HepG2 (cell line): ENCODE measurements around the gene C11orf24. TPM values are rescaled to one million over a fixed set of nuclear protein-coding genes. Genes with fewer than 3 reads are reported as not detected.

Source experiments
- CREBL2 ChIP-seq: sonication (generic); formaldehyde crosslinking; IDR thresholded peaks from 2 replicates; pipeline ENCODE4 v1.8.1; 2023; ENCODE audit warnings: missing genetic modification reagents, mild to moderate bottlenecking, borderline replicate concordance
- DMAP1 ChIP-seq: IDR thresholded peaks from 2 replicates; pipeline ENCODE4 v1.6.1; 2016
- ERF ChIP-seq: IDR thresholded peaks from 2 replicates; pipeline ENCODE4 v1.6.1; 2018; ENCODE audit warnings: missing biosample characterization, missing genetic modification reagents
- FOXK2 ChIP-seq: fragments of 450-650 bp; IDR thresholded peaks from 2 replicates; pipeline ENCODE4 v1.6.1; 2016
- GABPA ChIP-seq, 2 experiments: IDR thresholded peaks; 2 replicates each; pipeline ENCODE4 v1.6.1; 2011 to 2016; ENCODE audit warnings: low read depth in 2 of 2, low read length in 1 of 2, missing biosample characterization in 1 of 2, missing genetic modification characterization in 1 of 2
- HNRNPL ChIP-seq: fragments of 200-400 bp; formaldehyde crosslinking; IDR thresholded peaks from 2 replicates; pipeline ENCODE4 v1.6.1; 2017; ENCODE audit warnings: mild to moderate bottlenecking, low read depth, low read length
- HOXA5 ChIP-seq: sonication (generic); formaldehyde crosslinking; IDR thresholded peaks from 2 replicates; pipeline ENCODE4 v1.4.0; 2020; ENCODE audit warnings: missing genetic modification reagents
- MNT ChIP-seq: fragments of 450-650 bp; IDR thresholded peaks from 2 replicates; pipeline ENCODE4 v1.6.1; 2016
- MTF1 ChIP-seq: sonication (generic); formaldehyde crosslinking; IDR thresholded peaks from 2 replicates; pipeline ENCODE4 v1.5.0; 2020; ENCODE audit warnings: missing genetic modification reagents
- MTF2 ChIP-seq: sonication (generic); formaldehyde crosslinking; IDR thresholded peaks from 2 replicates; pipeline ENCODE4 v1.5.0; 2020; ENCODE audit warnings: missing genetic modification reagents, borderline replicate concordance
- NKX3-1 ChIP-seq: sonication (generic); formaldehyde crosslinking; IDR thresholded peaks from 2 replicates; pipeline ENCODE4 v1.5.0; 2020; ENCODE audit warnings: missing genetic modification reagents
- NR0B2 ChIP-seq: sonication (generic); formaldehyde crosslinking; IDR thresholded peaks from 2 replicates; pipeline ENCODE4 v1.4.0; 2020; ENCODE audit warnings: mild to moderate bottlenecking, missing genetic modification reagents
- PCBP2 ChIP-seq: fragments of 200-400 bp; formaldehyde crosslinking; optimal IDR thresholded peaks from 2 replicates; pipeline ENCODE3; 2018; ENCODE audit warnings: low read length, low read depth; ENCODE audit not compliant: poor library complexity, severe bottlenecking
- RAD51 ChIP-seq: fragments of 450-650 bp; IDR thresholded peaks from 2 replicates; pipeline ENCODE4 v1.6.1; 2016; ENCODE audit warnings: borderline replicate concordance
- RBM39 ChIP-seq: fragments of 200-400 bp; formaldehyde crosslinking; IDR thresholded peaks from one replicate; pipeline ENCODE4 v1.6.1; 2018; ENCODE audit warnings: antibody characterized with exemption, mild to moderate bottlenecking, low read depth, low read length; ENCODE audit not compliant: poor library complexity, severe bottlenecking
- SALL1 ChIP-seq: sonication (generic); formaldehyde crosslinking; IDR thresholded peaks from 2 replicates; pipeline ENCODE4 v1.8.0; 2022; ENCODE audit warnings: mild to moderate bottlenecking, missing genetic modification reagents
- SNAPC2 ChIP-seq: sonication (generic); formaldehyde crosslinking; IDR thresholded peaks from 2 replicates; pipeline ENCODE4 v1.8.1; 2022; ENCODE audit warnings: mild to moderate bottlenecking, missing genetic modification reagents
- TEAD3 ChIP-seq: optimal IDR thresholded peaks from 2 replicates; pipeline ENCODE3; 2016; ENCODE audit warnings: borderline replicate concordance
- ZFX ChIP-seq: sonication (generic); formaldehyde crosslinking; IDR thresholded peaks from 2 replicates; pipeline ENCODE4 v1.4.0; 2020; ENCODE audit warnings: mild to moderate bottlenecking, low read depth, missing genetic modification reagents, moderate library complexity
- ZNF232 ChIP-seq: sonication (generic); formaldehyde crosslinking; IDR thresholded peaks from 2 replicates; pipeline ENCODE4 v1.4.0; 2020; ENCODE audit warnings: missing genetic modification reagents, borderline replicate concordance
- ZNF431 ChIP-seq: sonication (generic); formaldehyde crosslinking; IDR thresholded peaks from 2 replicates; pipeline ENCODE4 v1.9.0; 2022; ENCODE audit warnings: missing genetic modification reagents, low read depth, mild to moderate bottlenecking, borderline replicate concordance
- ZNF530 ChIP-seq: sonication (generic); formaldehyde crosslinking; IDR thresholded peaks from 2 replicates; pipeline ENCODE4 v1.5.0; 2020; ENCODE audit warnings: low read depth, mild to moderate bottlenecking, missing genetic modification reagents
- ZNF749 ChIP-seq: sonication (generic); formaldehyde crosslinking; IDR thresholded peaks from 2 replicates; pipeline ENCODE4 v1.8.0; 2022; ENCODE audit warnings: mild to moderate bottlenecking, missing genetic modification reagents, moderate library complexity, borderline replicate concordance
- ZNF776 ChIP-seq: sonication (generic); formaldehyde crosslinking; IDR thresholded peaks from 2 replicates; pipeline ENCODE4 v1.4.0; 2020; ENCODE audit warnings: mild to moderate bottlenecking, missing genetic modification reagents
- ZNF792 ChIP-seq: IDR thresholded peaks from 2 replicates; pipeline ENCODE4 v1.6.1; 2016
- ZNF879 ChIP-seq: sonication (generic); formaldehyde crosslinking; IDR thresholded peaks from 2 replicates; pipeline ENCODE4 v1.8.1; 2023; ENCODE audit warnings: missing genetic modification reagents
- ZNF883 ChIP-seq: sonication (generic); formaldehyde crosslinking; IDR thresholded peaks from 2 replicates; pipeline ENCODE4 v1.5.1; 2020; ENCODE audit warnings: mild to moderate bottlenecking, missing genetic modification reagents; ENCODE audit errors: not compliant biosample characterization
- polyA plus RNA-seq, 8 experiments: library from polyadenylated mRNA; depleted of rRNA in 3 of 8; stranded (reverse) in 7 of 8; unstranded in 1 of 8; fragments of >200 nt; fragmentation: Illumina TruSeq in 4 of 8; extraction: Trizol in 4 of 8; gene quantifications; 2 replicates each; pipeline versions ENCODE4 v1.2.1 to v1.2.3, GENCODE V29; 2011 to 2016; ENCODE audit warnings: low read depth in 4 of 8, missing spikeins in 1 of 8, mixed read lengths in 1 of 8; ENCODE audit not compliant: insufficient read depth in 1 of 8
- total RNA-seq, 5 experiments: library from RNA; depleted of rRNA; stranded (reverse); fragments of >200 nt; fragmentation: Illumina TruSeq; extraction: Trizol; gene quantifications; 2 replicates each; pipeline ENCODE4 v1.2.3, GENCODE V29; 2016; ENCODE audit warnings: low read depth in 1 of 5
- TF ChIP-seq, protein P1 (sequence below): sonication (generic); formaldehyde crosslinking; IDR thresholded peaks from 2 replicates; pipeline ENCODE4 v1.4.0; 2020; ENCODE audit warnings: missing genetic modification reagents, low read depth, mild to moderate bottlenecking, borderline replicate concordance
- TF ChIP-seq, protein P2 (sequence below): sonication (generic); formaldehyde crosslinking; IDR thresholded peaks from 2 replicates; pipeline ENCODE4 v1.4.0; 2020; ENCODE audit warnings: missing genetic modification reagents; ENCODE audit errors: not compliant biosample characterization

C11orf24 gene
- total and polyA plus RNA-seq, 2 of the 13 experiments (the other 11 are each of a cell fraction or from before 2014, with no cell fraction given): 52.9 to 55.5 TPM

- TF ChIP-seq GABPA (IDR thresholded peaks at IDR 0.05; ENCODE audit: low read depth, low read length) (no peak), GABPA (CRISPR knock-in tag; IDR thresholded peaks at IDR 0.05; ENCODE audit: low read depth) (no peak), MTF1 (CRISPR knock-in tag) (no peak), RBM39 (no peak), FOXK2 (no peak), ZNF879 (CRISPR knock-in tag) (no peak), DMAP1 (CRISPR knock-in tag) (no peak), TEAD3 (CRISPR knock-in tag) (no peak), CREBL2 (CRISPR knock-in tag) (no peak), ZNF431 (CRISPR knock-in tag) (no peak), SNAPC2 (no peak), RAD51 (no peak), MTF2 (no peak), ERF (CRISPR knock-in tag) (no peak), ZNF232 (CRISPR knock-in tag) (no peak), ZNF776 (CRISPR knock-in tag) (no peak), HNRNPL (peak; percentile 69; the same call in 1 of the 2 replicates), ZNF792 (CRISPR knock-in tag) (no peak), PCBP2 (no peak), NR0B2 (no peak), SALL1 (0 out of 2 replicates have a peak, but pooled peaks have one; percentile 26), ZNF749 (CRISPR knock-in tag) (no peak), NKX3-1 (CRISPR knock-in tag) (no peak), MNT (no peak), ZNF883 (CRISPR knock-in tag) (no peak), ZFX (0 out of 2 replicates have a peak, but pooled peaks have one; percentile 13), ZNF530 (CRISPR knock-in tag) (no peak), HOXA5 (CRISPR knock-in tag) (no peak)
- TF ChIP-seq, protein P1, sequence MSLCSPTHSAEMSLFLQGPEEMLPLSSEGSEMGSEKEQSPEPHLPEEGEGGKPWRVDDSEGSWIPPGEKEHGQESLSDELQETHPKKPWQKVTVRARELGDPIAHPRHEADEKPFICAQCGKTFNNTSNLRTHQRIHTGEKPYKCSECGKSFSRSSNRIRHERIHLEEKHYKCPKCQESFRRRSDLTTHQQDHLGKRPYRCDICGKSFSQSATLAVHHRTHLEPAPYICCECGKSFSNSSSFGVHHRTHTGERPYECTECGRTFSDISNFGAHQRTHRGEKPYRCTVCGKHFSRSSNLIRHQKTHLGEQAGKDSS (CRISPR knock-in tag): no peak
- TF ChIP-seq, protein P2, sequence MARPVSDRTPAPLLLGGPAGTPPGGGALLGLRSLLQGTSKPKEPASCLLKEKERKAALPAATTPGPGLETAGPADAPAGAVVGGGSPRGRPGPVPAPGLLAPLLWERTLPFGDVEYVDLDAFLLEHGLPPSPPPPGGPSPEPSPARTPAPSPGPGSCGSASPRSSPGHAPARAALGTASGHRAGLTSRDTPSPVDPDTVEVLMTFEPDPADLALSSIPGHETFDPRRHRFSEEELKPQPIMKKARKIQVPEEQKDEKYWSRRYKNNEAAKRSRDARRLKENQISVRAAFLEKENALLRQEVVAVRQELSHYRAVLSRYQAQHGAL (CRISPR knock-in tag): no peak
Measured at GRCh38 chr11:68296344-68297051, 24.7 kb upstream of the C11orf24 start (continued).
